H9 (cell line): ENCODE data around the gene SIGLEC7. TPM values are rescaled to one million over a fixed set of nuclear protein-coding genes. Genes with fewer than 3 reads are reported as not detected.
"Not testable (repeated sequence)": the region's sequence is repeated elsewhere in the genome, so short reads cannot be mapped to it uniquely, and the experiment has no call there.

ENCODE experiments used
- DNase-seq: peaks from one replicate; pipeline ENCODE4 v3.0.0-alpha.2; 2017
- H2AFZ ChIP-seq: one replicate; pipeline ENCODE4 v1.6.1; 2013; ENCODE audit warnings: mild to moderate bottlenecking, low read length, control low read depth, moderate library complexity
- H2AK5ac ChIP-seq: 2 replicates; pipeline ENCODE4 v1.6.1; 2013; ENCODE audit warnings: low read length, control low read depth, mixed read lengths; ENCODE audit not compliant: insufficient read length
- H2BK120ac ChIP-seq: one replicate; pipeline ENCODE4 v1.6.1; 2013; ENCODE audit warnings: low read depth, mild to moderate bottlenecking, low read length, control low read depth, inconsistent platforms; ENCODE audit not compliant: poor library complexity, severe bottlenecking
- H2BK12ac ChIP-seq: 2 replicates; pipeline ENCODE4 v1.6.1; 2013; ENCODE audit warnings: low read length, control low read depth, mixed read lengths, low read depth; ENCODE audit not compliant: insufficient read length
- H2BK15ac ChIP-seq: 2 replicates; pipeline ENCODE4 v1.6.1; 2013; ENCODE audit warnings: low read depth, low read length, control low read depth
- H2BK20ac ChIP-seq: one replicate; pipeline ENCODE4 v1.6.1; 2013; ENCODE audit warnings: low read depth, mild to moderate bottlenecking, low read length, control low read depth, inconsistent platforms; ENCODE audit not compliant: poor library complexity, severe bottlenecking
- H2BK5ac ChIP-seq: 2 replicates; pipeline ENCODE4 v1.6.1; 2013; ENCODE audit warnings: low read length, control low read depth, mixed read lengths; ENCODE audit not compliant: insufficient read length
- H3K14ac ChIP-seq: 2 replicates; pipeline ENCODE4 v1.6.1; 2013; ENCODE audit warnings: low read length, control low read depth; ENCODE audit not compliant: insufficient read depth
- H3K18ac ChIP-seq: 2 replicates; pipeline ENCODE4 v1.6.1; 2013; ENCODE audit warnings: low read depth, mild to moderate bottlenecking, mixed read lengths, low read length, control low read depth; ENCODE audit not compliant: insufficient read length
- H3K23ac ChIP-seq: 2 replicates; pipeline ENCODE4 v1.6.1; 2013; ENCODE audit warnings: low read length, control low read depth, mixed read lengths, low read depth; ENCODE audit not compliant: insufficient read length
- H3K23me2 ChIP-seq: 2 replicates; pipeline ENCODE4 v1.6.1; 2013; ENCODE audit warnings: low read depth, mild to moderate bottlenecking, mixed read lengths, low read length, control low read depth; ENCODE audit not compliant: insufficient read length, poor library complexity, severe bottlenecking
- H3K27ac ChIP-seq: 2 replicates; pipeline ENCODE4 v1.5.1; 2013; ENCODE audit warnings: low read length, control low read depth, mixed read lengths, low read depth; ENCODE audit not compliant: insufficient read length
- H3K27me3 ChIP-seq: 2 replicates; pipeline ENCODE4 v1.6.1; 2013; ENCODE audit warnings: low read length, control low read depth, inconsistent platforms; ENCODE audit not compliant: insufficient read depth
- H3K4ac ChIP-seq: 2 replicates; pipeline ENCODE4 v1.6.1; 2013; ENCODE audit warnings: low read depth, mild to moderate bottlenecking, control low read depth, inconsistent platforms, low read length, moderate library complexity
- H3K4me1 ChIP-seq: 2 replicates; pipeline ENCODE4 v1.6.1; 2013; ENCODE audit warnings: low read length, control low read depth, inconsistent platforms; ENCODE audit not compliant: insufficient read depth
- H3K4me2 ChIP-seq: 2 replicates; pipeline ENCODE4 v1.6.1; 2013; ENCODE audit warnings: low read length, control low read depth, mixed read lengths; ENCODE audit not compliant: insufficient read length, insufficient read depth
- H3K56ac ChIP-seq: 2 replicates; pipeline ENCODE4 v1.6.1; 2013; ENCODE audit warnings: low read depth, mild to moderate bottlenecking, mixed read lengths, low read length, control low read depth; ENCODE audit not compliant: insufficient read length
- H3K79me1 ChIP-seq: 2 replicates; pipeline ENCODE4 v1.6.1; 2013; ENCODE audit warnings: low read depth, mild to moderate bottlenecking, moderate library complexity, low read length, control low read depth, inconsistent platforms; ENCODE audit not compliant: insufficient read depth, poor library complexity, severe bottlenecking
- H3K79me2 ChIP-seq: 2 replicates; pipeline ENCODE4 v1.6.1; 2013; ENCODE audit warnings: low read length, control low read depth, inconsistent platforms; ENCODE audit not compliant: insufficient read depth
- H3K9ac ChIP-seq: 2 replicates; pipeline ENCODE4 v1.6.1; 2013; ENCODE audit warnings: low read length, control low read depth, mixed read lengths; ENCODE audit not compliant: insufficient read length; ENCODE audit errors: extremely low read depth
- H3K9me3 ChIP-seq: one replicate; pipeline ENCODE4 v1.6.1; 2013; ENCODE audit warnings: low read depth, low read length, inconsistent platforms; ENCODE audit not compliant: control insufficient read depth
- H3T11ph ChIP-seq: one replicate; pipeline ENCODE4 v1.6.1; 2013; ENCODE audit warnings: mild to moderate bottlenecking, low read length, control low read depth, inconsistent platforms
- H4K20me1 ChIP-seq: one replicate; pipeline ENCODE4 v1.6.1; 2013; ENCODE audit not compliant: control insufficient read depth, insufficient read length, insufficient read depth
- H4K5ac ChIP-seq: 2 replicates; pipeline ENCODE4 v1.6.1; 2013; ENCODE audit warnings: low read depth, mild to moderate bottlenecking, mixed read lengths, low read length, control low read depth; ENCODE audit not compliant: insufficient read length
- H4K8ac ChIP-seq: replicated peaks from 2 replicates; pipeline ENCODE4 v1.6.1; 2013; ENCODE audit warnings: low read length, control low read depth, mixed read lengths, low read depth; ENCODE audit not compliant: insufficient read length
- H4K91ac ChIP-seq: 2 replicates; pipeline ENCODE4 v1.6.1; 2013; ENCODE audit warnings: low read depth, mild to moderate bottlenecking, moderate library complexity, mixed read lengths, low read length, control low read depth; ENCODE audit not compliant: insufficient read length
- H3K27ac Mint-ChIP-seq, 3 experiments: 2 replicates in 2 of 3; 3 replicates in 1 of 3; pipeline ENCODE4 v1.8.0; 2020 to 2021; ENCODE audit warnings: mixed read lengths in 3 of 3, mild to moderate bottlenecking in 1 of 3, moderate library complexity in 1 of 3
- H3K27me3 Mint-ChIP-seq: 2 replicates; pipeline ENCODE4 v1.8.0; 2021; ENCODE audit warnings: low read depth, mild to moderate bottlenecking, moderate library complexity, mixed read lengths
- H3K36me3 Mint-ChIP-seq, 3 experiments: 2 replicates in 2 of 3; 3 replicates in 1 of 3; pipeline ENCODE4 v1.8.0; 2020 to 2021; ENCODE audit warnings: low read depth in 3 of 3, mixed read lengths in 3 of 3; ENCODE audit not compliant: insufficient read depth in 1 of 3
- H3K4me1 Mint-ChIP-seq, 2 experiments: 2 replicates each; pipeline ENCODE4 v1.8.0; 2020; ENCODE audit warnings: mixed read lengths in 2 of 2
- H3K4me3 Mint-ChIP-seq, 2 experiments: 2 replicates in 1 of 2; 3 replicates in 1 of 2; pipeline ENCODE4 v1.8.0; 2020 to 2021; ENCODE audit warnings: mild to moderate bottlenecking in 2 of 2, mixed read lengths in 2 of 2, moderate library complexity in 1 of 2
- H3K9me3 Mint-ChIP-seq, 2 experiments: 2 replicates in 1 of 2; 3 replicates in 1 of 2; pipeline ENCODE4 v1.8.0; 2020; ENCODE audit warnings: mild to moderate bottlenecking in 2 of 2, mixed read lengths in 2 of 2, moderate library complexity in 1 of 2
- CTCF ChIP-seq: fragments of 200-600 bp; sonication (generic); conservative IDR thresholded peaks from 3 replicates; pipeline ENCODE4 v1.8.0; 2021; ENCODE audit warnings: antibody characterized with exemption, mild to moderate bottlenecking
- WGBS: extraction: QIAGEN DNeasy Blood & Tissue Kit; methylation state at CpG from one replicate; pipeline ENCODE4 v1.1.7; 2013; ENCODE audit warnings: missing lambda C conversion rate, low lambda C conversion rate, mixed read lengths; ENCODE audit not compliant: insufficient read length; ENCODE audit errors: extremely low coverage; 5-methylcytosine and 5-hydroxymethylcytosine counted together
- total RNA-seq: library from RNA; stranded (reverse); gene quantifications from 2 replicates; pipeline ENCODE4 v1.2.1, GENCODE V29; 2021

The SIGLEC7 gene
- total RNA-seq, 1 experiment from 2014 or later = not detected

- not testable (repeated sequence) for H3K79me2 ChIP-seq, H3K23me2 ChIP-seq, H3K4ac ChIP-seq, H2BK20ac ChIP-seq, H3K56ac ChIP-seq, H4K8ac ChIP-seq, H3K4me2 ChIP-seq, H3K4me1 Mint-ChIP-seq, H3K23ac ChIP-seq, H3K27ac Mint-ChIP-seq, H3K4me1 ChIP-seq, H2BK15ac ChIP-seq, H3K79me1 ChIP-seq, H4K20me1 ChIP-seq, H4K5ac ChIP-seq, H3K27me3 ChIP-seq, H3K36me3 Mint-ChIP-seq, H2AFZ ChIP-seq, H3K9ac ChIP-seq, H2BK12ac ChIP-seq, H3K9me3 ChIP-seq, H2BK120ac ChIP-seq, H3K18ac ChIP-seq, H4K91ac ChIP-seq, H3K4me3 Mint-ChIP-seq, H3T11ph ChIP-seq, H2BK5ac ChIP-seq, H2AK5ac ChIP-seq, H3K27ac ChIP-seq, H3K14ac ChIP-seq
- no CpG with 5 or more reads among the region's 11 CpGs for WGBS
- peak; percentile 77 for DNase-seq
- peak; percentile 90 for TF ChIP-seq CTCF
- H3K27me3 Mint-ChIP-seq = peaks cover 44% of the 10 kb centered on the region
- H3K9me3 Mint-ChIP-seq = peaks cover 7 to 20% of the 10 kb centered on the region in 2 experiments
Measured at GRCh38 chr19:51169283-51169918, 27.3 kb downstream of the SIGLEC7 start.
